ENCODE measurements around the gene SYNDIG1. TPM values are rescaled to one million over a fixed set of nuclear protein-coding genes. Genes with fewer than 3 reads are reported as not detected.

Gene SYNDIG1
- total RNA-seq, 2 experiments from 2014 or later = not detected

GRCh38 chr20:24534282-24534681 is 64.9 kb downstream of the SYNDIG1 start:
- Histone ChIP-seq H3K4me2 (ENCODE audit: low read length) (no peak overlapping the region), H3K4me3 (ENCODE audit: low read depth, low read length, poor library complexity, severe bottlenecking) (no peak overlapping the region), H2AFZ (ENCODE audit: low read length) (no peak overlapping the region), H3K27ac (ENCODE audit: low read depth, low read length, poor library complexity, severe bottlenecking) (no peak overlapping the region), H3K9me3 (ENCODE audit: low read length) (no peaks in the 10 kb centered on the region), H3K79me2 (ENCODE audit: insufficient read depth, low read depth, low read length) (no peaks in the 10 kb centered on the region), H3K4me1 (ENCODE audit: insufficient read depth, low read length, poor library complexity, severe bottlenecking) (no peaks in the 10 kb centered on the region), H3K36me3 (ENCODE audit: insufficient read depth, low read length) (no peaks in the 10 kb centered on the region), H3K9me2 (ENCODE audit: insufficient read depth, low read length) (no peaks in the 10 kb centered on the region), H4K20me1 (ENCODE audit: insufficient read depth, low read length) (no peaks in the 10 kb centered on the region)
- ChIA-PET CTCF (ENCODE audit: unreplicated experiment) (no interaction called here), POLR2A (no interaction called here)
- no TSS peak for BruUV-seq (replicated peaks)
- intact Hi-C loops (cut with micrococcal nuclease; ENCODE audit: unreplicated experiment) = loop anchor here (5.0 to 10.0 kb wide), 2 partner anchors 251 to 388 kb away; no protein-coding TSS in a partner anchor
- no peak for DNase-seq (ENCODE audit: low spot score)
- TF ChIP-seq EZH2phosphoT487 (IDR thresholded peaks at IDR 0.05; ENCODE audit: borderline replicate concordance, low read depth, low read length) = no peak
- no peak for TF ChIP-seq CTCF (conservative IDR thresholded peaks at IDR 0.05; ENCODE audit: low read length)

GRCh38 chr20:24535941-24536730 is 66.7 kb downstream of the SYNDIG1 start:
- POLR2A ChIA-PET = no interaction called here
- Histone ChIP-seq H3K9me2 (ENCODE audit: insufficient read depth, low read length) (no peaks in the 10 kb centered on the region), H3K4me1 (ENCODE audit: insufficient read depth, low read length, poor library complexity, severe bottlenecking) (no peaks in the 10 kb centered on the region), H2AFZ (ENCODE audit: low read length) (no peak overlapping the region), H3K27ac (ENCODE audit: low read depth, low read length, poor library complexity, severe bottlenecking) (no peak overlapping the region), H3K4me2 (ENCODE audit: low read length) (no peak overlapping the region), H3K36me3 (ENCODE audit: insufficient read depth, low read length) (no peaks in the 10 kb centered on the region), H3K4me3 (ENCODE audit: low read depth, low read length, poor library complexity, severe bottlenecking) (no peak overlapping the region), H4K20me1 (ENCODE audit: insufficient read depth, low read length) (no peaks in the 10 kb centered on the region), H3K9me3 (ENCODE audit: low read length) (no peaks in the 10 kb centered on the region), H3K79me2 (ENCODE audit: insufficient read depth, low read depth, low read length) (no peaks in the 10 kb centered on the region)
- TF ChIP-seq EZH2phosphoT487 (IDR thresholded peaks at IDR 0.05; ENCODE audit: borderline replicate concordance, low read depth, low read length) (no peak), CTCF (conservative IDR thresholded peaks at IDR 0.05; ENCODE audit: low read length) (no peak)
- no TSS peak for BruUV-seq (replicated peaks)
- intact Hi-C loops (cut with micrococcal nuclease; ENCODE audit: unreplicated experiment) = loop anchor here (10.0 kb wide), 1 partner anchor 249 kb away; no protein-coding TSS in a partner anchor
- DNase-seq (ENCODE audit: low spot score) = no peak
- CTCF ChIA-PET (ENCODE audit: unreplicated experiment) = no interaction called here

- Histone ChIP-seq H3K4me3 (ENCODE audit: low read depth, low read length, poor library complexity, severe bottlenecking) (no peak overlapping the region), H3K36me3 (ENCODE audit: insufficient read depth, low read length) (no peaks in the 10 kb centered on the region), H3K9me2 (ENCODE audit: insufficient read depth, low read length) (no peaks in the 10 kb centered on the region), H3K79me2 (ENCODE audit: insufficient read depth, low read depth, low read length) (no peaks in the 10 kb centered on the region), H3K27ac (ENCODE audit: low read depth, low read length, poor library complexity, severe bottlenecking) (no peak overlapping the region), H3K9me3 (ENCODE audit: low read length) (no peaks in the 10 kb centered on the region), H2AFZ (ENCODE audit: low read length) (no peak overlapping the region), H4K20me1 (ENCODE audit: insufficient read depth, low read length) (no peaks in the 10 kb centered on the region), H3K4me2 (ENCODE audit: low read length) (no peak overlapping the region), H3K4me1 (ENCODE audit: insufficient read depth, low read length, poor library complexity, severe bottlenecking) (no peaks in the 10 kb centered on the region)
- BruUV-seq (replicated peaks) = no TSS peak
- TF ChIP-seq EZH2phosphoT487 (IDR thresholded peaks at IDR 0.05; ENCODE audit: borderline replicate concordance, low read depth, low read length) (no peak), CTCF (conservative IDR thresholded peaks at IDR 0.05; ENCODE audit: low read length) (no peak)
- intact Hi-C loops (cut with micrococcal nuclease; ENCODE audit: unreplicated experiment) = loop anchor here (10.0 kb wide), 1 partner anchor 248 kb away; no protein-coding TSS in a partner anchor
- ChIA-PET CTCF (ENCODE audit: unreplicated experiment) (no interaction called here), POLR2A (no interaction called here)
- no peak for DNase-seq (ENCODE audit: low spot score)
These were observed 67.8 kb downstream of the SYNDIG1 start for GRCh38 chr20:24537210-24537609.
